IMR-90 (cell line): ENCODE data around the gene KCNJ13.

ENCODE experiments used
- MAFK ChIP-seq: IDR thresholded peaks from 2 replicates; pipeline ENCODE4 v1.6.1; 2012; ENCODE audit warnings: low read depth, low read length, improper control_type of control experiment
- MXI1 ChIP-seq: IDR thresholded peaks from 2 replicates; pipeline ENCODE4 v1.6.1; 2012; ENCODE audit warnings: low read depth, mild to moderate bottlenecking, low read length, moderate library complexity, borderline replicate concordance
- NFE2L2 ChIP-seq: fragments of 150-350 bp; IDR thresholded peaks from 2 replicates; pipeline ENCODE4 v1.6.1; 2016; ENCODE audit warnings: low read depth, mild to moderate bottlenecking, low read length
- POLR2A ChIP-seq: IDR thresholded peaks from 2 replicates; pipeline ENCODE4 v1.6.1; 2012; ENCODE audit warnings: mild to moderate bottlenecking, low read depth, low read length
- RAD21 ChIP-seq: IDR thresholded peaks from 2 replicates; pipeline ENCODE4 v1.6.1; 2012; ENCODE audit warnings: low read length, improper control_type of control experiment
- RFX5 ChIP-seq: IDR thresholded peaks from 2 replicates; pipeline ENCODE4 v1.8.0; 2012; ENCODE audit warnings: low read depth, mild to moderate bottlenecking, low read length, moderate library complexity
- SMC3 ChIP-seq: fragments of 150-350 bp; IDR thresholded peaks from 2 replicates; pipeline ENCODE4 v1.6.1; 2016; ENCODE audit warnings: low read depth, mild to moderate bottlenecking, antibody characterized with exemption, low read length, moderate library complexity
- TF ChIP-seq, protein P1 (sequence below): conservative IDR thresholded peaks from 2 replicates; pipeline ENCODE4 v1.5.1; 2012; ENCODE audit warnings: mild to moderate bottlenecking, low read depth, low read length, improper control_type of control experiment
- TF ChIP-seq, protein P2 (sequence below): fragments of 150-350 bp; IDR thresholded peaks from 2 replicates; pipeline ENCODE4 v1.6.1; 2017; ENCODE audit warnings: mild to moderate bottlenecking, antibody characterized with exemption, low read length, low read depth

DNA sequence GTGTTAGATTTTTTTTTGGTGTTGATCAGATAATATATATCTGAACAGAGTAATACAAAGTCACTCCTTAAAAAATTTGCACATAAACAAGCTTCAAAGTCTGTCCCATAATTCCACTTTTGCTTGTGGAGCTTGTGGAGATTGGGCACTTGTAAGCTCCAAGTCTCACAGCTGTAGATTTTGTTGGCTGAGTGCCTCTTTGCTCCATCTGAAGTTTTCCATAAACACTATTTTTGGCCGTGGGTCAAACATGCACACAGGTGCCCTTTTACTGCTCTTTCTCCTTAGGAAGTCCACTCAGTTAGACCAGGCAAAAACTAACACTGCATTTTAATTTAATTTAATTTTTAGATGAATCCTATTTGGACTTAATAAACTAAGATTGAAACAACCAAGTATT, 3.6 kb upstream of the KCNJ13 start:
- TF ChIP-seq, protein P1, sequence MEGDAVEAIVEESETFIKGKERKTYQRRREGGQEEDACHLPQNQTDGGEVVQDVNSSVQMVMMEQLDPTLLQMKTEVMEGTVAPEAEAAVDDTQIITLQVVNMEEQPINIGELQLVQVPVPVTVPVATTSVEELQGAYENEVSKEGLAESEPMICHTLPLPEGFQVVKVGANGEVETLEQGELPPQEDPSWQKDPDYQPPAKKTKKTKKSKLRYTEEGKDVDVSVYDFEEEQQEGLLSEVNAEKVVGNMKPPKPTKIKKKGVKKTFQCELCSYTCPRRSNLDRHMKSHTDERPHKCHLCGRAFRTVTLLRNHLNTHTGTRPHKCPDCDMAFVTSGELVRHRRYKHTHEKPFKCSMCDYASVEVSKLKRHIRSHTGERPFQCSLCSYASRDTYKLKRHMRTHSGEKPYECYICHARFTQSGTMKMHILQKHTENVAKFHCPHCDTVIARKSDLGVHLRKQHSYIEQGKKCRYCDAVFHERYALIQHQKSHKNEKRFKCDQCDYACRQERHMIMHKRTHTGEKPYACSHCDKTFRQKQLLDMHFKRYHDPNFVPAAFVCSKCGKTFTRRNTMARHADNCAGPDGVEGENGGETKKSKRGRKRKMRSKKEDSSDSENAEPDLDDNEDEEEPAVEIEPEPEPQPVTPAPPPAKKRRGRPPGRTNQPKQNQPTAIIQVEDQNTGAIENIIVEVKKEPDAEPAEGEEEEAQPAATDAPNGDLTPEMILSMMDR, result no peak
- TF ChIP-seq MXI1 (no peak), RAD21 (no peak), SMC3 (no peak), NFE2L2 (no peak), MAFK (no peak), POLR2A (no peak), RFX5 (no peak)
- TF ChIP-seq, protein P2, sequence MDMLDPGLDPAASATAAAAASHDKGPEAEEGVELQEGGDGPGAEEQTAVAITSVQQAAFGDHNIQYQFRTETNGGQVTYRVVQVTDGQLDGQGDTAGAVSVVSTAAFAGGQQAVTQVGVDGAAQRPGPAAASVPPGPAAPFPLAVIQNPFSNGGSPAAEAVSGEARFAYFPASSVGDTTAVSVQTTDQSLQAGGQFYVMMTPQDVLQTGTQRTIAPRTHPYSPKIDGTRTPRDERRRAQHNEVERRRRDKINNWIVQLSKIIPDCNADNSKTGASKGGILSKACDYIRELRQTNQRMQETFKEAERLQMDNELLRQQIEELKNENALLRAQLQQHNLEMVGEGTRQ, result no peak
